Neuron (in vitro differentiated cells): ENCODE data around the gene GADD45G.

ENCODE experiments used
- H2AFZ ChIP-seq: one replicate; pipeline ENCODE4 v1.6.1; 2013; ENCODE audit warnings: low read depth, mild to moderate bottlenecking, inconsistent platforms, low read length, moderate library complexity
- H3K27me3 ChIP-seq: one replicate; pipeline ENCODE4 v1.6.1; 2013; ENCODE audit warnings: low read length; ENCODE audit not compliant: insufficient read depth
- H3K36me3 ChIP-seq: one replicate; pipeline ENCODE4 v1.6.1; 2013; ENCODE audit warnings: low read length; ENCODE audit not compliant: insufficient read depth
- H3K4me1 ChIP-seq: one replicate; pipeline ENCODE4 v1.6.1; 2013; ENCODE audit warnings: low read length; ENCODE audit not compliant: insufficient read depth
- H3K4me3 ChIP-seq: 2 replicates; pipeline ENCODE4 v1.5.1; 2013; ENCODE audit warnings: mild to moderate bottlenecking, low read length, moderate library complexity
- H3K9me3 ChIP-seq: one replicate; pipeline ENCODE4 v1.6.1; 2013; ENCODE audit warnings: low read length

Gene GADD45G

DNA sequence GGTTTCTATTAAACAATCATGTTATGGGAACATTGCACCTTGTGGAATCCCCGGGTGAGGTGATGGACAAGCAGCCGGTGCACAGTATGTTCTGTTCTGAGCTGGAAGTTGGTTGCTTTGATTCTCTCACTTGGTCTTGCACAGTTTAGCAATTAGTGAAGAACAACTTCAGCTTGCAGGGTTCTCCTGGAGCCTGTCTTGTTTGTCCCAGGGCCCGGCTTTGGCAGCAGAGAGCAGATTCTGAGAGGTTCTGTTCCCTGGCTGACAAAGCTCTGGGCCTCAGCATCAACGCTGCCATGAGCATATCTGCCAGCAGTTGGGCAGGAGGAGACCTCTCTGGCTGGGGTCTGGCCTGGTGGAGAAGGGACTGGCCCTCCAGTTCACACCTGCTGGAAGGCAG, 16.9 kb downstream of the GADD45G start:
- no peak overlapping the region for H3K4me3 ChIP-seq
- H2AFZ ChIP-seq: no peak overlapping the region
- H3K27me3 ChIP-seq: peaks cover 30% of the 10 kb centered on the region
- H3K9me3 ChIP-seq: no peaks in the 10 kb centered on the region
- H3K4me1 ChIP-seq: peaks cover 16% of the 10 kb centered on the region
- no peaks in the 10 kb centered on the region for H3K36me3 ChIP-seq

DNA sequence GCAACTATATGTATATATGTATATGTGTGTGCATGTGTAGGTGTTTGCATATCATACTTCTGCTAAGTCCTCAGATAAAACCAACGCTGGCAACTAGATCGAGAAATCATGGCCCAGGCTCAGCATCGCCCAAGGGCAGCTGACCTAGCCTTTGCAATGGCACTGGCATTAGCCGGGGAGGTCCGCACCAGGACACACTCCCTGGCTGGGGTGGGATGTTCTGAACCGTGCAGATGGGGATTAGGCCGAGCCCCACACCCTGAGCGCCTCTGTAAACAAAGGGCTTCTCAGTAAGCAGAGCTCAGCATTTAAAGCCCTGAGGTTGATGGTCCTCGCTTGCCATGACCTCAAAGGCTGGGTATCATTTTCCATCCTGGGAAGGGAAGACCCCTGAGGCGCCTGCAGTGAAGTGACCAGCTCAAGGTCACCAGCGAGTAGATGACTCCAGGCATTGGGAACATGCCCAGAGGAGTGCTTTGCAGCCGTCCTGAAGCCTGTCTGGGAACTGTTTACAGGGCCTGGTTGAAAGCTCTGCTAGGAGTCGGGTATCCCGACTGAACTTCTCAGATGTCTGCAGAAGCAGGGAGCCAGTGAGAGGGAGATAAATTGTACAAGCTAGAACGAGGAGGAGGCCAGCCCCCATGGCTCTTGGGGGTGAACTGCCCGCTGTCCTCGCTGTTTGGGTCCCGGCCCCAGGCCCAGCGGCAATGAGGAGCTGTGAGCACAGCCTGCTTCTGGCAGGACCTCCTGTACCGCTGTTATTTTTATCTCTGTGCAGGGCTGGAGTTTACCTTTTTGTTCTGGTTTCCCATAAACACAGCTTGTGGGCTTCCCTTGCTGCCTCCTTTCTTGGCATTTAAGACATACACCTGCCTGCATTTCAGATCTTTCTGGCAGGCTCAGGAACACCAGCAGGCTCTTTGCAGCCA, 18.4 kb downstream of the GADD45G start:
- H3K27me3 ChIP-seq: peaks cover 29% of the 10 kb centered on the region
- H3K4me1 ChIP-seq: peaks cover 16% of the 10 kb centered on the region
- H3K36me3 ChIP-seq: no peaks in the 10 kb centered on the region
- H3K9me3 ChIP-seq: no peaks in the 10 kb centered on the region
- no peak overlapping the region for H2AFZ ChIP-seq
- H3K4me3 ChIP-seq: no peak overlapping the region

DNA sequence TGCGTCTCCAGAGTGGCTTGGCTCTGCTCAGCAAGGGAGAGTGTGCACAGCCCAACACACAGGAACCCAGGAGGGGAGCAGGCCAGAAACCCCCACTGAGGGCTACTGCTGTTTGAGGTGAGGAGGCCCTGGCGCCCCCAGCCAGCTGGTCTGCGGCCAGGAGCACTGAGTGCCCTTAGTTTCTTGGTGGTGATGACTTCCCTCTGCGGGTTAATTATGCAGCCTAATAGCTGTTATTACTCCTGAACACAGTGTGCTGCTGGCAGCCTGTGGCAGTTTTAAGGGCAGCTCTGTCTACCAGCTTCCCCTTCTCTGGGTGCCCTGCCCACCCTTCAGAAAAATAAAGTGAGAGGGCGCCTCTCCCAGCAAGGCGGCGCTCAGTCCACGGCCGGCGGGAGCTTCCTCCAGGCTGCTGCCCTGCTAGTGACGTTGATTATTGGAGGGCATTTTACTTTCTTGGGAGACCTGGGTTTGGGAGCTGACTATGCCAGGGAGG, 19.2 kb downstream of the GADD45G start:
- Histone ChIP-seq H3K4me1 (peaks cover 16% of the 10 kb centered on the region), H3K36me3 (no peaks in the 10 kb centered on the region), H3K4me3 (no peak overlapping the region), H2AFZ (no peak overlapping the region), H3K9me3 (no peaks in the 10 kb centered on the region), H3K27me3 (peaks cover 29% of the 10 kb centered on the region)

DNA sequence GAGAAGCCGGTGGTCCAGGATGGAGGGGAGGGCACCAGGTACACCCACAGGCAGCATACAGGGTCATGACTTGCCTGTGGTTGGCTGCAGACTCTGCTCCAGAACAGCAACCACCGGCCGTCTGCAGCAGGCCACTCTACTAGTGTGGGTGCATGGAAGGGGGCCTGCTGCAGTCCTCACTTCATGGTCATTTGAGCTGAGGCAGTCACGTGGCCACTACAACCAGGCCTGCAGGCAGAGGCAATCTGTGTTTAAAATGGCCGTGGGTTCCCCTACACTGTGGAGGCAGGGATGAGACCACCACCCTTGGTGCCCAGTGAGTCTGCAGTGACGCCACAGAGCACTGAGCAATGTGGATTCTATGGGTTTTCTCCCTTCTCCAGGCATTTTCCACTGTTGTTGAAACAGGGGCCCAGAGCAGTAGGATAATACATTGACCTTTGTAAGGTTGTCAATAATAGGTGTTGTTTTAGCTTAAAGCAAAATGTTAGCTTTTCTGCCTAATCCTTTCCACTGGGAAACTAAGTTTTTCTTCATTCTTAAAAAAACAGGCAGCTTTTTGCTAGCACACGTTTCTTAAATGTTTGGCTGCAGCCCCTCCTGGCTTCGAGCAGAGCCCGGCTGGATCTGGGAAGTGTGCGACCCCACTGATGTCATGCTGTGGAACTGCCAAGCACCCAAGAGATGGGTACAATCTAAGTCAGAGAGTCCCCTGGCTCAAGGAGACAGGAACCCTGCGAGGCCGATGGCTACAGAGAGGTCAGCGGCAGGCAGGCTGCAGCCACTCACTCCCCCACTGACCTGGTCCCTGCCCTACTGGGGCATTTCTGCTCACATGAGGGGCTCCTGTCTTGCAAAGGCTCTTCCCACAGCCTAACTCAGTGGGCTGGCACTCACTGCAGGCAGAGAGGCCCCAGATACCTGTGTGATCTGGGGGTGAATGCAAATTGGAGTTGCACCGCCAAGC, 21.2 kb downstream of the GADD45G start:
- Histone ChIP-seq H3K36me3 (no peaks in the 10 kb centered on the region), H2AFZ (no peak overlapping the region), H3K4me3 (no peak overlapping the region), H3K27me3 (peaks cover 28% of the 10 kb centered on the region), H3K4me1 (peaks cover 16% of the 10 kb centered on the region), H3K9me3 (no peaks in the 10 kb centered on the region)

DNA sequence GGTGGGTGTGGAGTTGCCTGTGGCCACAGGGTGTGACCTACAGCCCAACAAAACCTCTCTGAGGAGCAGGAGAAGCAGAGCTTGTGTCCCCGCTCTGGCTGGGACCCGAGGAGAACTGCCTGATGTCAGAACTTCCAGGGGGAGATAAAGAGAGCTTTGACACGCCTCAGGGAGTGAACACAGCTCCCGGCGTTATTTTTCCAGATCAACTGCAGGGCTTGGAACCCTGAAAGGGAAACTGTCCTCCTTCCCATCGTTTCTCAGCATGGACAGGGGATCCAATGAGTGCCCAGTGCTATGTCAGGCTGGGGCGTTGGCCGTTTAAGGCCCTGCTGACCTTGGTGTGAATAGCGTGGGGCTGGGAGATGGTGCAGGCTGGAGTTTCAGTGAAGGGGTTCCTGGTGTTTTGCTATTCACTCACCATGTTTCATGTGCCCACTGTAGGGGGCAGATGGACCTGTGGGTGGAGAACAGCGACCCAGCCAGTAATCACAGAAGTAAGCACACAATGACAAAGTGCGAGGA, 22.0 kb downstream of the GADD45G start:
- Histone ChIP-seq H3K4me3 (no peak overlapping the region), H3K36me3 (no peaks in the 10 kb centered on the region)

DNA sequence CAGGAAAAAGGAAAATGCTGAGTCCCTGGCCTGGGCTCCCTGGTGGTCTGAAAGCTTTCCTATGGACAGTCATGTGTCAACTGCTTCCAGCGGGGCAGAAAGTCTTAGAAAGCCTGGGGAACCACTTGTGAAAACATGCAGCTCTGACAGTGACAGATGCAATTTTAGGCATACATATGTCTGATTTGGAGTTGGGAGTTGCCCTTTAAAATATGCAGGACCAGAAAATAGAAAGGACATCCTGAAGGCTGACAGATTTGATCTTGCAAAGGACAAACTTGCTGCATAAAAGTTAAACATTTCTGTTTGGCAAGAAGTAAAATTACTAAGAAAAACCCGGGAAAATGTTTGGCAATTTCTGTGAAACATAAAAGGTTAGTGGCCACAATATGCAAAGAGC, 23.8 kb downstream of the GADD45G start:
- Histone ChIP-seq H2AFZ (no peak overlapping the region), H3K4me3 (no peak overlapping the region), H3K9me3 (no peaks in the 10 kb centered on the region), H3K4me1 (no peaks in the 10 kb centered on the region), H3K27me3 (peaks cover 31% of the 10 kb centered on the region), H3K36me3 (no peaks in the 10 kb centered on the region)

More for the DNA sequence above, 22.0 kb downstream of the GADD45G start:
- Histone ChIP-seq H3K27me3 (peaks cover 32% of the 10 kb centered on the region), H2AFZ (no peak overlapping the region), H3K4me1 (peaks cover 13% of the 10 kb centered on the region), H3K9me3 (no peaks in the 10 kb centered on the region)

DNA sequence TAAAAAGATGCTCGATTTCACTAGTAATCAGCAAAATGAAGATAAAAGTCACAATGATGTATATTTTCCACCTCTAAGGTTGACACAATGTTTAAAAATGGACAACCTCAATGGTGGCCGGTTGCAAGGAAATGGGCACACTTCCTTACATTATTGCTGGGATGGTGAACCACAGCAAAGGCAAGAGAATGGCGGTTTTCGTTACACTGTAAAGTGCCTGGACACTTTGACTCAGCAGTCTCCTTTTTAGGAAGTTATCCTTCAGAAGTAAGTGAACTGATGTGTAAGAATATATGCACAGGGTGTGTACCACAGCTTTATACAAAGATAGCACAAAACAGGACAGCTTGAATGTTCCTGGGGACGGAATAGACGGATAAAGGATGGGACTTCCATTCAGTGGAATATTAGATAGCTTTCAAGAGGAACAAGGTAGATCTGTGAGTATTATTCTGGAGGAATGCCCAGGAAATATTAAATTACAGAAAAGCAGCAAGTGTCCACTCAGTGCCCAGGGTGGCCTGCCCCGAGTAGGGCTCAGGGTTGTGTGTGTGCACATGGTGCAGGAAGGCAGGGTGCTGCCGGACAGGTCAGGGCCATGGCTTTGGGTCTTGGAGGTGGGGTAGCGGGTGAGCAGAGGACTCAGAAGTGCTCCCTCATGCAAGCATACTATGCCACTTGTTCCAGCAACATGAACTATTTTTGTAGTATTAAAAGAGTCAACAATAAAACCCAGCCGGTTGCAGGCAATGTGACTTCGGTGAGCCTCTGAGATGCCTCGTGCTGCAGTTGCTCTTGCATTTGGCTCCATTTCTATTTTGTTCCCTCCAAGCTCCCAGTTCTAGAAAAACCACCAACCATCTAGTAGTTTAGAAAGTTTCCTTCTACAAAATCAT, 24.5 kb downstream of the GADD45G start:
- no peak overlapping the region for H3K4me3 ChIP-seq
- no peaks in the 10 kb centered on the region for H3K4me1 ChIP-seq
- no peaks in the 10 kb centered on the region for H3K36me3 ChIP-seq
- no peak overlapping the region for H2AFZ ChIP-seq
- no peaks in the 10 kb centered on the region for H3K9me3 ChIP-seq
- H3K27me3 ChIP-seq: peaks cover 24% of the 10 kb centered on the region

DNA sequence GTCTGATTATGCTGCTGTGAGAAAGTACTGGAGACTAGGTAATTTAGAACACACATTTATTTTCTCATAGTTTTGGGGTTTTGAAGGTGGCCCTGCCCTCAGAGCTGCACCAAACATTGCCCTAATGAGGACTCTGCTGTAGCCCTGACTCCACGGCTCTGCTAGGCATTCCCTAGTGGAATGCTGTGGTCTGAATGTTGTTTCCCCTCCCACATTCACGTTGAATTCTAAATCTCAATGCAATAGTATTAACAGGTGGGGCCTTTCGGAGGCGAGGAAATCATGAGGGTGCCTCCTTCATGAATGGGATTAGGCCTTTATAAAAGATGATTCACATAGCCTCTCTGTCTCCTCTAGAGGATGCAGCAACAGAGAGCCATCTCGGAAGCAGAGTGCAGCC, 25.7 kb downstream of the GADD45G start:
- no peaks in the 10 kb centered on the region for H3K4me1 ChIP-seq
- H3K27me3 ChIP-seq: peaks cover 25% of the 10 kb centered on the region
- H3K4me3 ChIP-seq: no peak overlapping the region
- no peaks in the 10 kb centered on the region for H3K36me3 ChIP-seq
- no peak overlapping the region for H2AFZ ChIP-seq
- H3K9me3 ChIP-seq: no peaks in the 10 kb centered on the region

DNA sequence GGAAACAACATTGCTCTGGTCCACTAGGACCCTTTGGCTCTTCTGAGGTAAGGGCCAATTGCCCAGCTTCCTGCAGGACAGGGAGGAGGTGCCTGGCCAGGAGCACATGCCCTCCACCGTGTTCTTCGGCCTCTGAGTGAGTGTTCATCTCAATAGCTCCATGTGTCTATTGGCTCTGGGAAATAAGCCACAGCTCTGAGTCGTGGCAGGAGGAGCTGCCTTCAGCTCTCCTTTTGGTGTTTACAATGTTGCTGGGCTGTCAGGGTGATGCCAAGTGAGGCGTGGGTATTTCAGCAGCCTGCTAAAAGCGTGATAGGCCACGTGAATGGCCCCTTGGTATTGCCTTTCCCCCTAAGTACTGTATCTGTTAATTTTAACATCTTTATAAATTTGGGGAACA, 26.6 kb downstream of the GADD45G start:
- no peaks in the 10 kb centered on the region for H3K36me3 ChIP-seq
- H2AFZ ChIP-seq: no peak overlapping the region
- H3K27me3 ChIP-seq: peaks cover 22% of the 10 kb centered on the region
- H3K4me3 ChIP-seq: no peak overlapping the region
- H3K9me3 ChIP-seq: no peaks in the 10 kb centered on the region
- H3K4me1 ChIP-seq: no peaks in the 10 kb centered on the region

DNA sequence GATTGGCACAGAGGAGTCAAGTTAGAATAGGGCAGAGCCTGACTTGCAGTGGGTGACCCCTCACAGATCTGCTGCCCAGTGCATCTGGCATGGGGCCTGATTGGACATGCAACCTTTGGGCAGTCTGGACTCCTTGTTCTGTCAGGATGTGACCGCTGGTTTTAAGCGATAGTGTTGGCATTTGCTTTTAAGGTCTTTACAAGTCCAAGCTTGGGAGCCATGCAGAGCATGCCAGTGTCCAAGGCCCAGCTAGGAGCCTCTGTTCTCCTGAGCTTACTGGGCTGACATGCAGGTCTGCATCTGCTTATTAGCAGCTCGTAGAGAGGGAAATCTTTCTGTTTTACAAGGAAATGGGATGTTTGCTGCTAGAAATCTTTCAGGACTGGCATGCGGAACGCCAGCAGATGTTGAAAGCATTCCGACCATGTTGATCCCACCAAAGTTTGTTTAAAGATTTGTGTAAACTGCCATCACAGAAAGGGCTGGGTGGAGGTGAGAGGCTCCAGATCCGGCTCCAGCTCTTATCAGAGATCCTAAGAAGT, 27.5 kb downstream of the GADD45G start:
- no peak overlapping the region for H2AFZ ChIP-seq
- no peaks in the 10 kb centered on the region for H3K4me1 ChIP-seq
- peaks cover 17% of the 10 kb centered on the region for H3K27me3 ChIP-seq
- H3K36me3 ChIP-seq: no peaks in the 10 kb centered on the region
- no peak overlapping the region for H3K4me3 ChIP-seq
- H3K9me3 ChIP-seq: no peaks in the 10 kb centered on the region

DNA sequence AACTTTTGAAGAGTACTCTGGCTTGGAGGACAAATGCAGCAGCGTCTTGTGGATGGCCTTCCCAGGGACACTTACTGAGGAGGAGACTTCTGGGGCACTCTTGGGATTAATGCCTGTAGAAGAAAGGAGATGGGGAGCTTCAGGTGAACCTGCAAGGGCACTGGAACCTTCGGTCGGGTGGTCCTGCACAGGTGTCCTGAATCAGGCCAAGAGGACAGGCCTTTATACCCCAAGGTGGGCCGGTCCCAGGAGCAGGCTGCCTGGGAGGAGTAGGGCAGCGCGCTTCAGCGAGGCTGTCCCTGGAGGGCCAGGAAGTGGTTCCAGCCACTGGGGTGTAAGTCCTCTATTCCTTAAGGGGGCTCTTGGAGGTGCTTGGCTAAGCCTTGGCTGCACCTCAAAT, 27.9 kb downstream of the GADD45G start:
- Histone ChIP-seq H3K4me3 (no peak overlapping the region), H3K4me1 (no peaks in the 10 kb centered on the region), H3K36me3 (no peaks in the 10 kb centered on the region), H3K9me3 (no peaks in the 10 kb centered on the region), H3K27me3 (peaks cover 21% of the 10 kb centered on the region), H2AFZ (no peak overlapping the region)

DNA sequence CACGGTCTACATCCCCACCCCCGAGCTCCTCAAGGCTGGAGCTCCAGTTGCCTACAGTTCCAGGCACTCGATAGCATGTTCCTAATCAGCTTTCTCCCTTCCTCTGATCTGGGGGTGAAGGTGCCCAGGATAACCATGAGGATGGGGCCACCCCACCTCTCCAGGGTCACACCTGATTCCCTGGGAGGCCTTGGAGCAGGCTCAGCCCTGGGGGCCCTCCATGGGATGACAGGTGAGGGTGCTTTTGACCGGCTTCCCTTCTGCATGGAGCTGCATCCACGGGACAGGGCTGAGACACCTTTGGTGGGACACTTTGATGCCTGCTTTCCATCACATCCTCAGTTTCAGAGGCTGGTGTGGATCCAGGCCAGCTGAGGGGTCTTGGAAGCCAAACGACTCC, 28.6 kb downstream of the GADD45G start:
- Histone ChIP-seq H3K4me3 (no peak overlapping the region), H3K27me3 (peaks cover 27% of the 10 kb centered on the region), H3K9me3 (no peaks in the 10 kb centered on the region), H3K36me3 (no peaks in the 10 kb centered on the region), H3K4me1 (no peaks in the 10 kb centered on the region), H2AFZ (no peak overlapping the region)
